ENCODE measurements around the gene FAM3D.

GRCh38 chr3:58683001-58683458 is 16.5 kb upstream of the FAM3D start:
- TF ChIP-seq GATA2 (IDR thresholded peaks at IDR 0.05; ENCODE audit: low read depth, low read length) = no peak
- no peak for TF ChIP-seq GATA3 (IDR thresholded peaks at IDR 0.05; ENCODE audit: low read depth, low read length)
